H1 (cell line): Measurements from ENCODE around the gene RTKN. TPM values are rescaled to one million over a fixed set of nuclear protein-coding genes. Genes with fewer than 3 reads are reported as not detected.

ENCODE experiments used
- BCL11A ChIP-seq, 2 experiments: IDR thresholded peaks; one replicate each; pipeline ENCODE4 v1.6.1; 2011; ENCODE audit warnings: low read depth in 2 of 2, low read length in 2 of 2, mild to moderate bottlenecking in 2 of 2
- POLR2AphosphoS5 ChIP-seq: IDR thresholded peaks from 2 replicates; pipeline ENCODE4 v1.6.1; 2011; ENCODE audit warnings: low read depth, low read length
- polyA plus RNA-seq, 7 experiments: library from polyadenylated mRNA; depleted of rRNA in 3 of 7; stranded (reverse) in 5 of 7; unstranded in 2 of 7; fragments of >200 nt in 5 of 7; fragments of 200-250 nt in 2 of 7; gene quantifications; 1 replicate in 5 of 7; 2 replicates in 1 of 7; 4 replicates in 1 of 7; pipeline versions ENCODE4 v1.2.1 to v1.2.3, GENCODE V29; 2011 to 2013; ENCODE audit warnings: missing spikeins in 2 of 7, mixed read lengths in 2 of 7
- total RNA-seq: library from RNA; stranded (reverse); fragmentation: NEBNext Ultra II Directional; extraction: Animal tissue kit (Norgen Biotek cat#: 25700); gene quantifications from 2 replicates; pipeline ENCODE4 v1.2.1, GENCODE V29; 2021

Gene RTKN
- total and polyA plus RNA-seq, 2 of the 8 experiments (the other 6 are each of a cell fraction or from before 2014, with no cell fraction given): 40.2 to 54.1 TPM

DNA sequence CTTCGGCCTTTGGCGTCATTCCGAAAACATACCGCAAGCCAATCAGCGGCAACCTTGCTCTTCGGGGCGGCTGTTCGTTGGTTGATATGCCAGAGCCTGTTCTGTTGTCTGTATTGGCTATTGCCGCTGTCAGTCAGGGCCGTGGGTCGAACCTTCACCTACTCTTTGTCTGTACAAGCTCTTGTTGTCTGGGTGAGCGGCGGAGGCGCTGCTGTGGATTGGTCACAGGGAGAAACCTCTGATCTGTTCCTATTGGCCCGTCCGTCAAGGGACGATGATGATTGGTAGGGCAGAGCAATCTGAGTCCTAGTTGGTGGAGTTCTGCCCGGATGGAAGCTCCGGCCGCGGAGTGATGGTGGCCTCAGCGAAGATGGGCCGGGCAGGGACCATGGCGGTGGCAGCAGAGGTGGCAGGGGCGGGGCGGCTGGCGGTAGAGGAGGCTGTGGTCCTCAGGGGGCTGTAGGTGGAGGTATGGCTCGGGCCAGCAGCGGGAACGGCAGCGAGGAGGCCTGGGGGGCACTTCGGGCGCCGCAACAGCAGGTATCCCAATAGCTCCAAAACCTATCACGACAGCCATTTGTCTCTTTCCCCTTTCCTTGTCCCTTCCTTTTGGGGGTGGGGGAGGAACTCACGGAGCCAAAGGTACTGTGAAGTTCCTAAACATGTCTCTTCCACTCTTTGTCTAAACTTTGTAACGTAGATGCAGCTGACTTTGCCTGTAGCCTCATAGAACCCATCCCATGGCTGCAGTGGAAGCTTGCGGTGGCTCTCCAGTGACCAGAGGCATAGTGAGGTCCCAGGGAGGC is 16.6 kb upstream of the RTKN start, which contains the start of gene WBP1 (continued):
- TF ChIP-seq POLR2AphosphoS5 (peak; percentile 31; the same call in 1 of the 2 replicates), BCL11A (IDR thresholded peaks at IDR 0.05; ENCODE audit: low read depth in 2 of 2, low read length in 2 of 2) (no peak)
- TF ChIP-seq, all 59 proteins: peak for 11
